ENCODE measurements around the gene NEURL4.

The NEURL4 gene

GRCh38 chr17:7281074-7281952 is 47.8 kb downstream of the NEURL4 start, which contains the start of gene SLC2A4:
Gene SLC2A4 (plus strand): TSS chr17:7281718. CDS start chr17:7281935, 217 bp downstream.
- DNase-seq (ENCODE audit: low read depth in 3 of 3, low spot score in 1 of 3) = peak; percentile 46 to 87 (median 64)

- peak; percentile 64 to 80 (median 76) for DNase-seq (ENCODE audit: low read depth in 3 of 3, low spot score in 1 of 3)
These were observed 48.5 kb downstream of the NEURL4 start for GRCh38 chr17:7280519-7281073.

- no peak for DNase-seq (ENCODE audit: low read depth in 3 of 3, low spot score in 1 of 3)
These were observed 49.7 kb downstream of the NEURL4 start for GRCh38 chr17:7279448-7279847.

- DNase-seq (ENCODE audit: low read depth in 3 of 3, low spot score in 1 of 3) = no peak
These were observed 62.4 kb downstream of the NEURL4 start for GRCh38 chr17:7266784-7267183.

All from stimulated activated CD4-positive, alpha-beta T cell treated with anti-CD3 and anti-CD28 coated beads, TNF-alpha, amount 100 ng/mL, for 1 hour (primary cell).